GM19452 (cell line): ENCODE results near the gene DNAH8.
"Not testable (repeated sequence)": the region's sequence is repeated elsewhere in the genome, so short reads cannot be mapped to it uniquely, and the experiment has no call there.

Experiments
- ATAC-seq: cut with Tn5 transposase; IDR thresholded peaks from one replicate; pipeline ENCODE4 v1.9.1; 2021; ENCODE audit not compliant: unreplicated experiment

The DNAH8 gene

DNA sequence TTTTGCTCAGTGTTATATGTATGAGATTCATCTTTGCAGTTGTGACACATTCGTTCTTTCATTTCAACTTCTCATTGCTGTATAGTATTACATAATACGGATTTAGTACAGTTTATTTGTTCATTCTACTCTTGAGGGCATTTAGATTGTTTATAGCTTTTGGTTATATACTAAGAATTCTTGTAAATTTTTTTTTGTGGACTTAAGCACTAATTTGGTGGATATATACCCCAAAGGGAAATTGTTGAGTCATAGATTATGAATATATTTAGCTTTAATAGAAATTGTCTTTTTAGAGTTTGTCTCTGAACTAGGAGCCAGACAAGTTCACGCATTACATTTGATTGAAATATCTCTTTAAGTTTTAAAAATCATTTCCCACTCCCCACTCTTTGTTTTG lies 79.6 kb downstream of the DNAH8 start:
- no peak for ATAC-seq

DNA sequence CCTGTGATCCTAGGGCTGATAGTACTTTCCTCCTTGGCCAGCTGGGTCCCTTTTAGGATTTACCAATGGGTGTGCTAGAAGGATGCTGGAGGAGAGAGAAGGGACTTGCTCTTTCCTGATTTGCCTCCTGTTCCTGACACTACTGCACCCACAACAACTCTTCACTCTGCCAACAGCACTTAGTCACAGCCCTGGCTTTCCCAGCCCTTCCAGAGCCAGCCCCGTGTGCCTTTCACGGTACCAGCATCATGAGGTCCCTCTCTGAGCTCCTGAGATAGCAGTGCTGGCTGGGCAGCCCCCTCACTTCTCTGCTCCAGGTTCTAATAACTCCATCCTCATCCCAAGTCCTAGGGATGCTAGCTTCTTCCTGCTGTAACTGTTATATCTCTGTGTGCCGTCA lies 80.9 kb downstream of the DNAH8 start:
- ATAC-seq: no peak

DNA sequence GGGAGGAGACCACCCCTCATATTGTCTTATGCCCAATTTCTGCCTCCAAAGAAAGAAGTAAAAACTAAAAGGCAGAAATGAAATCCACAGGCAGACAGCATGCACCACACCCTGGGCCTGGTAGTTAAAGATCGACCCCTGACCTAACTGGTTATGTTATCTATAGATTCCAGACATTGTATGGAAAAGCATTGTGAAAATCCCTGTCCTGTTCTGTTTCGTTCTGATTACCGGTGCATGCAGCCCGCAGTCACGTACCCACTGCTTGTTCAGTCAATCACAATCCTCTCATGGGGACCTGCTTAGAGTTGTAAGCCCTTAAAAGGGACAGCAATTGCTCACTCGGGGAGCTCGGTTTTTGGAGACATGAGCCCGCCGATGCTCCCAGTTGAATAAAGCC lies 81.3 kb downstream of the DNAH8 start:
- ATAC-seq: not testable (repeated sequence)

DNA sequence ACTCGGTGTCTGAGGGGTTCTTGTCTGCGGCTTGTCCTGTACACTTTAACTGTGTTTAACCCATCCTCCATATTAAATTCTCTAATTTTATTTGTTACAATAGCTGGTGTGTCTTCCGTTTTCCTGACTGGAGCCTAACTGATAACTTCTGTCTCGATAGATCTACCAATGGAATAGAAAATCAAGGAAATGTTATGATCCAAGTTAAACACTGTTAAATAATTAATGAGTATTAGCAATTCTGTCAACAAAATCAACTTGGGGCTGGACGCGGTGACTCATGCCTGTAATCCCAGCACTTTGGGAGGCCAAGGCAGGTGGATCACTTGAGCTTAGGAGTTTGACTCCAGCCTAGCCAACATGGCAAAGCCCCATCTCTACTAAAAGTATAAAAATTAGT lies 81.7 kb downstream of the DNAH8 start:
- ATAC-seq: no peak

DNA sequence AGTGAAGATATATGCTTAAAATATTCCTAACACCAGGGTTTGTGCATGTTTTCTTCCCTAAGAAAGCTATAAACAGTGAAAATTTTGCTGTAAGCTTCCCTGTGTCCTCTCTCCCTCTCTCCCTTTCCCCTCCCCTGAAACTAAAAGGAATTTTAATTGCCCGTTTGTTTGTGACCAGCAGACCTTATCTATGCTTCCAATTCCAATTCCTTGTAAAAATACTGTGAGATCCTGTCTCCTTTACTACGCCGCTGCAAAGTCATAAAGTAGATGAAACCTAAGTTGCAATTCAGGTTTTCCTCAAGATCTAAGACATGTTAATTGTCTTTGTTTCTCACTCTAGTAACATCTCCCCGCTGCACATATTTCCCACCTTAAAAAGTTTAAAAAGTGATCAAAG lies 82.3 kb downstream of the DNAH8 start:
- no peak for ATAC-seq

DNA sequence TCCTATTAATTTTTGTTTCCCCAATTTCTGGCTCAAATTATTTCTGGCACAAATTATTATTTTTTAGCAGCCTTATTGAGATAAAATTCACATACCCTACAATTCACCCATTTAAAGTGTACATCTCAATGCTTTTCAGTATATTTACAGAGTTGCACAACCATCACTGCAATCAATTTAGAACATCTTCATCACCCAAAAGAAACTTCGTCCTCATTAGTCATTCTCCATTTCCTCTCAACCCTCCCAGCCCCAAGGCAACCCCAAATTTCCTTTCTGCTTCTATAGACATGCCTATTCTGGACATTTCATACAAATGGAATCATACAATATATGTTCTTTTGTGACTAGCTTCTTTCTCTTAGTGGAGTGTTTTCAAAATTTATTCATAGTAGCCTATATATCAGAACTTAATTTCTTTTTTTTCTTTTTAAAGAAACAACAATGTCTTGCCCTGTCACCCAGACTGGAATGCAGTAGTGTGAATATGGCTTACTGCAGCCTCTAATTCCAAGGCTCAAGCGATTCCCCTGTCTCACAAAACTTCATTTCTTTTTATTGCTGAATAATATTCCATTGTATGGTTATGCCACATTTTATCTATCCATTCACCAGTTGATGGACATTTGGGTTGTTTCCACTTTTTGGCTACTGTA lies 84.5 kb downstream of the DNAH8 start:
- ATAC-seq: no peak

DNA sequence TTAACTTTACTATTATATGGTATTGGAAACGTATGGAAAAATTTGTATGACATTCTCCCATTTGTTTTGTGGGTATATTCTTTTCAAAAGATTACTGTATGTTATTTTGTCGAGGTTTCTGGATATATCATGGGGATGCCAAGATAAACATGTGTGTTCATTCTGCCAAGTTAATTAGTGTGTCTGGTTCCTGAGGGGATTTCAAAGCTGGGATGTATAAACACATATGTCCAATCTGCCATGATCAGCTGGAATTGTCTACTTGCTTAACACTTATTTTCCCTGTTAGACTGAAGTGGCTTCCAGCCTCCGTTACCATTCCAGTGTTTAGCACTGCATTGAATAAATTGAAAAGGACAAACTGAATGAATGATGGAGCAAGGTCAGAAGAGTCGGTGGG lies 86.2 kb downstream of the DNAH8 start:
- no peak for ATAC-seq

DNA sequence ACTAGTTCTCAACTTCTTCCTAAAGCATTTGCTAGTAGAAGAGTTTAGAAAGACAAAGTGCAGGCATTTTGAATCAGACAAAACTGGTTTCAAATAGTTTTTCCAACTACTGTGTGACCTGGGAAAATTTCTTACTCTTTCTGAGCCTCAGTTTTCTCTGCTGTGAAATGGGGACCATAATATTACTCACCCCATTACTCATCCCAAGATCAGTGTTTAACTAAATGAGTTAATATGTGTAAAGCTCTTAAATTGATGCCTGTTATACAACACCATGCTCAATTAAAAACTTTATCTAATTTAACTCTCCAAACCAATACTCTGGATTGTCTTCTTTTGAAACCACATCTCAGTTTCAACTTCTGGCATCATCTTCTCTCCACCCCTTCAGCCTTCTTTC lies 87.4 kb downstream of the DNAH8 start:
- no peak for ATAC-seq

DNA sequence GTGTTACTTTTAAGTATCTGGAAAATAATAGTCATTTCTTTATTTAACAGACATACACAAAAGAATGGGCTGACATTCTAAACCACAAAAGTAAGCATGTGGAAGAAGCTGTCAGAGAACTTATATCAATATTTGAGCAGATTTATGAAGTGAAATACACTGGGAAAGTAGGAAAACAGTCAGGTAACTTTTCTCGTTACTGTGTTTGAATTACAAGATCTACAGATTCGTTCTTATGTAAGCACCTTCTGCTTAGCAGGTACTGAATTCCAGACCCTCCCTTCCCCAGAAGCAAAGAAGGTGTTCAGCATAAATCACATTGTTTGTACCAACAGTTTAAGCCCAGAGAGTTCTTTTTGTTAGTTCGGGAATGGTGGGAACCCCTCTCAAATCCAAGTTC lies 88.0 kb downstream of the DNAH8 start:
- ATAC-seq: no peak

DNA sequence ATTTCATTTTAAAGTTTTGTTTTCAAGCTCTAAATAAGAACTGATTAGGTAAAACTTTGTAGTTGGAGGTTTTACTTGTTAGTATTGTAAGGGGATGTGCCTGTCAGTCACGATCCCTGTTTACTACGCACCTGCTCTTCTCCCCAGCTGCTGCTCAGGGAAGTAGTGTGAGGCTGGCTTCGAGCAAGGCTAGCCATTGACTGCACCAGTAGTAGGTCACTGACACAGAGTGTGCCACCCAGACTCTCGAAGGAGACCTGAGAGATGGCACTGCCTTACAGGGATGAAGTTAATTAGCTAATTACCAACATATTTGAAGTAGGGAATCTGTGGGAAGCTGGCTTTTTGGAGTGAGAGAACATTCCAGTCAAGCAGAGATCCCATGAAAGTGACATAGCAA lies 89.2 kb downstream of the DNAH8 start:
- ATAC-seq: no peak

DNA sequence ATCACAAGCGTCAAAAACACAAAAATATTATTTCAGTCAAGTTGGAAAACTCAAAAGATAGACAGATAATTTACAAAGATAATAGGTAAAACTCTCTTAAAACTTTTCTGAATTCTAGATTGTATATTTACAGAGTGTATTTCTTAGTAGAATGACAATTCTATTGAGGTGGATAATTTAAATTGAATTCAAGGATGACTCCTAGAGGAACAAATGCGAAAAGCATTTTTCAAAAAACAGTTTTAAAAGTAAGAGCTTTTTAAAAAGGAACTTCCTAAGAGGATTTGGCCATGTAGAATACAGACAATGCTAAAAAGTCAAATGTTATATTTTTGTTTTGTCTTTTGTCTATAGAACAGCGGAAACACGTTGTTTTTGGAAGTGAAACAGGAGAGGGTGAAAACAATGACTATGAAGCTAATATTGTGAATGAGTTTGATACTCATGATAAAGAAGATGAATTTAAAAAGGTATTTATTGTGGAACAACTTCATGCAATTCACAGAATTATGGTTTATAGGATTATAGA lies 90.1 kb downstream of the DNAH8 start:
- ATAC-seq: no peak

DNA sequence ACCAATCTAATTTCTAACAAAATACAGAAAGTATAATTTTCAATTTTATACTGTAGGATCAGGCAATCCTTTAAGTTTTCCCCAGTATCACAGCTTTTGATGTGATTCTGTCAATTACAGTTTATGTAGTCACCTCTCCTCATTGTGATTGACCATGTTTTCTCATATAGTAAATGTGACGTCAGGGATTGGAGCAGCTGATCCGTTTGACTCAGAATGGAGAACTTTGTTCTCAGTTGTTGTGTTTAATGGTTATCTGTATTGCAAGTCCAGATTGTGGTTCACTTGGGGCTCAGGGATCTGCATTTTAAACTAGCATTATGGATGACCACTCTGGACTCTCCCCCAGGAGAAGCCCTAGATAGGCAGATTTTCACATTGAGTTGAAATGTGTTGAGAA lies 90.6 kb downstream of the DNAH8 start:
- no peak for ATAC-seq

DNA sequence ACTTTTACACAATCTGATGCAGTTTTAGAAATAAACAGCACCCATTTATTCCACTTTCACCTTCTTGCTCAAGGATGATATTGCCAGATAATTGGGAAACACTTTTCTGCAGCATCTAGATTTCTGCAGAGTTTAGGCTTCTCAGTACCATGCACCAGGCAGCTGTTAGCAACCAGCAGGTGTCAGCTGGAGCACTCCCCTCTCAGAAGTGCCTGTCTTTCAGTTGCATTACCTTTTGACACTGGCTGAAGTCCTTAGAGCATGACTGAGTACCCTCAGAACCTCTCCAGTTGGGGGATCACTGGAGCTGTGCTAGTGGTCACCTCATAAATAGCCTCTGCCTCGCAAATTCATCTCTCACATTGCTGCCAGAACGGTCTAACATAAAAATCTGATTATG lies 91.2 kb downstream of the DNAH8 start:
- ATAC-seq: no peak

DNA sequence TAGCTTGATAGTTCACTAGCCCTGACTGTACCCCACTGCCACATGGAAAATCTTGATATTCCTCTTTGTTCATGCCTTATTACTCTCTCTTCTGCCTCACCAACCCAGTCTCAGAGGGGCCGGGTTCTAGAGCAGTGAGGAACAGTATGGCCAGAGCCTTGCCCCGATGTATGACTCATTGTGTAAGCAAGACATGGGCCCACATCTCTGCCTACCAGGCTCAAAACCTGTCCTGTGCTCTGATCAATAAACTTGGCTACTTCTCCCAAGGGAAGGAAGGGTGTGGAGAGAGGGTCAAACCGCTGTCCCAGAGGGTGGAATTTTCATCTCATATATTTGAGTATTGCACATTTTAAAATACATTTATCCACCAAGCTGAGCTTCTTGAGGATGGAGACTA lies 91.7 kb downstream of the DNAH8 start:
- ATAC-seq: no peak

DNA sequence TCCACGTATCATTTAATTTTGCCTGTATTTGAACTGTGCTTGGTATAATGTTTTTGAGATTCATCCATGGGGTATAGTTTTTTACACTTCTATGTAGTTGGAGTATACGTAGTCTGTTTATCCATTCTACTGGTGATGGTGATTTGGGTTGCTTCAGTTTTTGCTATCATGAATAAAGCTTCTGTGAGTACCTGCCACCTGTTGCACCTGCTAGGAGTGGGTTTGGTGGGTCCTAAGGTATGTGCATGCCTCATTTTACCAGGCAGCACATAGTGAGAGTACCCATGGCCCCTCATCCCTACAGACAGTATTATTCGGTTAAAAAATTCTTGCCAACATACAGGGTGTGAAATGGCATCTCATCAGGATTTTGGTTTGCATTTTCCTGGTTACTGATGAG lies 92.9 kb downstream of the DNAH8 start:
- no peak for ATAC-seq

DNA sequence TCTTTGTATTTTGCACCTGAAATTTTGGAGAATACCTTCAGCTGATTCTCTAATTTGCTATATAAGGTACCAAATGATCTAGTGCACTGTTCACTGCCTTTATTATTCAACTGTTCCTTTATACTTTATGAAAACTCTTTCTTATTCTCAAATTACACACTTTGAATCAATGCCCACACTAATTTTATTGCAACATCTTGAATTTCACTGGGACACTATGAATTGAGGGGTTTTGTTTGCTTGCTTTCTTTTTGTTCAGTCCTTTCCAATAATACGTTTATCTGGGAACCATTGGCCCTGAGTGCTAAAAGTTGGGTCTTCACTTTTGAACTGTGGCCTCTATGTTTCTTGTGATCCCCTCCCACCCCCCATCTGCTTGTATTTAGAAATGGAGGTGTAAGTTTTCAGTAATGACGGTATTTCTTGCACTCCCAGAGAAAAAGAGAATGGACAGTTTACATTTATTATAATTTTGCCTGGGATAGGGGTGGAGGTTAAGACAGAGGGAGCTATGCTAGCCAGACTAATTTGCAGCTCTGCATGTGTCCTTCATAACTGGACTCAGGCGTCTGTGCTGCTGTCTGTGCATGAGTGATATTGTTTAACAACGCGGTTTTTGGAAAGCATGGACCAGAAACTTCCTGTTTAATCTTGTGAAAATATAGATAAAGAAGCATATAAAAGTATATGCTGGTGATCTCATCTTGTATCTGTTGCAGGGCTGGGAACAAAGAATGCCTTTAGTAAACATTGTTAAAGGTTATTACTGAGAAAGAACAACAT lies 98.1 kb downstream of the DNAH8 start:
- no peak for ATAC-seq

DNA sequence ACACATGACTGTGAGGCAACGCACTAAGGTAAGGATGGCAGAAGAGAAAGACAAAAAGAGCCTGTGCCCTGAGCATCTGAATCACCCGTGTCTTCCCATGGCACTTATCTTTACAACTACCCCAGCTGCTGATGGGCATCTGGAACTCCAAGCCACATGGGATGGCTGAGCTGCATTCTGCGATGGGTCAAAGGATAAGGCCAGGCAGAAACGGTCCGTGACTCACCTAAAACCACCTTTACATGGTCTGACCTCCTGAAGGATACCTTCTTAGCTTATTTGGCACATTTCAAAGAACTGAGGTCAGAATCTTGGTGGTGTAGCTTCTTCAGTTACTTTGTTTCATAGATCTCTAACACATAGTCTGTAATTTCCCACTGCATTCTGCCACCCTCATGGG lies 99.7 kb downstream of the DNAH8 start:
- ATAC-seq: no peak

DNA sequence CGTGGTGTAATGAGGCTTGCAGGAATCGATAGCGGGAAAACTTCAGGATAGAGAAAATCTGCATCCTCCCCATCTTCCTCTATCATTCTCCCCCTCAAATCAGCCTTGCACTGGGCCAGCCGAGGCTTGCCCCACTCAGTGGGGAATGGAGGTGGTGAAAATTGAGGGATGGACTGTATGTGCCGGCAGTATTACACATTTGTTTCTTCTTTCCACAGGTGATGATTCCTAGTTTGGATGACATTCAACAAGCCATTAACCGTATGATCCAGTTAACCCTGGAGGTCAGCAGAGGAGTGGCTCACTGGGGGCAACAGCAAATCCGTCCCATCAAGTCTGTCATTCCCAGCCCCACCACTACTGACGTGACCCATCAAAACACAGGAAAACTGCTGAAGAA lies 100.1 kb downstream of the DNAH8 start:
- ATAC-seq: no peak

DNA sequence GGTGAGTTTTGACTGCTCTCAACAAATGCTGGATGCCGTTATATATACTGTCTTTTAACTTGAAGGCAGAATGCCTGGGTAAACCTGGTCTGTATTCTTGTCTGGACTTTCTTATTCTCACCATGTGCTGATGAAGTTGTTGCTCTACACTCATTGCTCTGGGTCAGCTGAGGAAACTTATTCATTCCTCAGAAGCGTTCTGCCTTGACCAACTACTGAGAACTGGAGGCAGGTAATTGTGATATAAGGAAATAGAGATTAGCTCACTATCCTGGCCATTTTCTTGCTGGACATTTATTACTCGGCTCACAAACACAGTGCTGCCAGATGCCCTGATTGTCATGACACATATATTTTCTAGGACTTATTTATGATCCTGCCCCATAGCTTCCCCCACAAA lies 103.6 kb downstream of the DNAH8 start:
- no peak for ATAC-seq

DNA sequence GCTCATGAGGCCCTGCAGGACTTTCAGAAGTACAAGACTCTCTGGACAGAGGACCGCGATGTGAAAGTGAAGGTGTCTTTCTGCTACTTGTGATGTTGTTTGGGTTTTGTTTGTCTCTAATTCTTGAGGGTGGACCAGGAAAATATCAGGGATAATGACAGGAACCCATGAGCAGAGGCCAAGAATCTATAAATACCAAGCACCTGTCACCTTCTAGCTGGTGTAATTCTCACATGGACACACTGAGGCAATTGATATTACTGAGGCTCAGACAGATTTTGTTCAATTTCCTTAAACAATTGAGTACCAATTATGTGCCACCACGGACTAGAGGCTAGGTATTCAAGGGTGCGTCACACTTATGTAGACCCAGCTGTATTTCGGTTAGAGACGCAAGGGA lies 107.9 kb downstream of the DNAH8 start:
- no peak for ATAC-seq

DNA sequence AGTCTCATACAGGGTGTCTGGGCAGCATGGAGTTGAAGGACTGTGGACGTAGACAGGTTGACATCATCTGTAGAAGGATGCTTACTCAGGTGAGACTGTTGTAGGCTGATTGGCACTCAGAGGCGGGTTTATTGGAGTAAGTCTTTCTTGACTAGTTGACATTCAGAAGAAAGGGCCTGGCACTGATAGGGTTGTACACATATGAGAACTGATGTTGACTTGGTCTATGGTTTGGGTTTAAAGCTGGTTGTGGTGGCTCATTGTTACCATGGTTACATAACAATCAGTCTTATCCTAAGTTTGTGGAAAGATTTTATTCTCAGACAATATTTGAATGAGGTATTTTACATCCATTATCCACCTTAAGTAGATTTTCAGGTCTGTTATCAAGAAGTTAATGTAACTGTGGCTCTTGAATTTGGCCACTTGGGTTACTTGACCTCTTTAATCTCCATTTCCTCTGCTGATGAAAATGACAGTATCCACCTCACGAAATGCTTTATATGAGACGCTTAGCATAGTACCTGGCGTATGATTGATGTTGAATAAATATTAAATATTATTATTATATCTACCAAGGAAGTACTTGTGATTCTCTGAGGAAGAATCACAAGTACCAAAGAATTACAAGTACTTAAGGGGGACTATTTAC lies 109.3 kb downstream of the DNAH8 start:
- ATAC-seq: no peak

DNA sequence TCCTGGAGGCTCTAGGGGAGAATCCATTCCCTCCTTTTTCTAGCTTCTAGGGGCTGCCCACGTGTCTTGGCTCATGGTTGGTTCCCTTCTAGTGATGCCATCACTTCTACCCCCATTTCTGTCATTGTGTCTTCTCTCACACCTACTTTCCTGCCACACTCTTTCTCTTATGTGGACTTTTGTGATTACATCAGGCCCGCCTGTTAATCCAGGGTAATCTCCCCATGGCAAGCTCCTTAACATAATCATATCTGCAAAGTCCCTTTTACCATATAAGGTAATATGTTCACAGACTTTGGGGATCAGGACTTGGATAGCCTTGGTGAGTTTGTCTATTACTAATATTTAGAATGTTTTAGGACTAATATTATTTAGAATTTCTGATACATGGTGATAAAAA lies 111.9 kb downstream of the DNAH8 start:
- ATAC-seq: no peak
